Measurements from ENCODE around the gene MPPED2.

MPPED2 gene

DNA sequence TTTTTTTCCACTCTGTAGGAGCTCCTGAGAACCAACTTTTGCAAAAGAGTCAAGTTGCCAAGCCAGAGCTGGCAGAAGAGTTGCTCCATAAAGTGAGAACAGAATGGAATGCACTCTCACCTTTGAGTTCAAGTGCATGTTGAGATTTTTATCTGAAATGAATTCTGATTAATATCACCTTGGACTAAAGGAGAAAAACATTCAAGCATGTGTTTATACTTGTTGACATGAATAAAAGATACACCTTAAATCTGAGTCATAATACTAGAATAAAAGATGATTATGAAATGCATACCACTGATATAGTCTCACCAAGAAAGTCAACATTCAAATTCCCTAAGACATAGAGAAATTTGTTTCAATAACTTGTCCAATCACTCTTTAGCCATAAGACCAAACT lies 225.4 kb downstream of the MPPED2 start:
- DNase-seq (ENCODE audit: low read depth) = no peak

All from stimulated activated CD8-positive, alpha-beta memory T cell treated with anti-CD3 and anti-CD28 coated beads, Interleukin-15, amount 100 ng/mL, for 24 hours (primary cell).